AG09319 (cell line): Measurements from ENCODE around the gene COX8A.
"Not testable (repeated sequence)": the region's sequence is repeated elsewhere in the genome, so short reads cannot be mapped to it uniquely, and the experiment has no call there.

Experiments
- DNase-seq: peaks from one replicate; pipeline ENCODE4 v3.0.0-alpha.2; 2010; ENCODE audit warnings: low read depth; ENCODE audit errors: extremely low read depth
- TF ChIP-seq, protein P1 (sequence below): IDR thresholded peaks from 2 replicates; pipeline ENCODE4 v1.5.1; 2011; ENCODE audit warnings: low read depth, mild to moderate bottlenecking, inconsistent platforms, low read length, moderate library complexity

COX8A gene

DNA sequence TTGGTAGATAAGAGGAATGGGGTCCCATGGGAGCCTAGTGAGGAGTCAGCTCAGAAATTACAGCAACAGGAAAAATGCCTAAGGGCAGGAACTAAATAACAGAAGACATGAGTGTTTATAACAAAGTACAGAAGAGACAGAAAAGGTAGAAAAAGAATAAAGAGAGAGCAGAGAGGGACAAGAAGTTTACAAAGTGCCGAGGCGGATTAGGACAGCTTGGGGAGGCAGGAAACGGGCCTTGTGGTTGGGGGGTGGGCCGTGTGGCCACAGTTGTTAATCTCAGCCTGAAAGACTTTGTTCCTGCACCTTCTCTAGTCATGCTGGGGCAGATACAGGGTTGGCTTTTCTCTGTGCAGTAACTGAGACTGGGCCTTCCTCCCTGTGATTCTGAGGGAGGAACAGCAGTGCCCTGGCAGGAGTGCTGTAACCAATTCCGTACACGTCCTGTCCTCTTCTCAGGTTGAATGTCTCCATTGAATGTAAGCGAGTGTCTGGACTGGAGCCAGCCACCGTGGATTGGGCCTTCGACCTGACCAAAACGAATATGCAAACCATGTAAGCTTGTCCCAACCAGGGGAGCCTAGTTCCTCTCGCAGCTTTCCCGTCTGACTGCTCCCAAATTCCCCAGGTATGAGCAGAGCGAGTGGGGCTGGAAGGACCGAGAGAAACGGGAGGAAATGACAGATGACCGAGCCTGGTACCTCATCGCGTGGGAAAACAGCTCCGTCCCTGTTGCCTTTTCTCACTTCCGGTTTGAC lies 22.5 kb upstream of the COX8A start:
- TF ChIP-seq, protein P1, sequence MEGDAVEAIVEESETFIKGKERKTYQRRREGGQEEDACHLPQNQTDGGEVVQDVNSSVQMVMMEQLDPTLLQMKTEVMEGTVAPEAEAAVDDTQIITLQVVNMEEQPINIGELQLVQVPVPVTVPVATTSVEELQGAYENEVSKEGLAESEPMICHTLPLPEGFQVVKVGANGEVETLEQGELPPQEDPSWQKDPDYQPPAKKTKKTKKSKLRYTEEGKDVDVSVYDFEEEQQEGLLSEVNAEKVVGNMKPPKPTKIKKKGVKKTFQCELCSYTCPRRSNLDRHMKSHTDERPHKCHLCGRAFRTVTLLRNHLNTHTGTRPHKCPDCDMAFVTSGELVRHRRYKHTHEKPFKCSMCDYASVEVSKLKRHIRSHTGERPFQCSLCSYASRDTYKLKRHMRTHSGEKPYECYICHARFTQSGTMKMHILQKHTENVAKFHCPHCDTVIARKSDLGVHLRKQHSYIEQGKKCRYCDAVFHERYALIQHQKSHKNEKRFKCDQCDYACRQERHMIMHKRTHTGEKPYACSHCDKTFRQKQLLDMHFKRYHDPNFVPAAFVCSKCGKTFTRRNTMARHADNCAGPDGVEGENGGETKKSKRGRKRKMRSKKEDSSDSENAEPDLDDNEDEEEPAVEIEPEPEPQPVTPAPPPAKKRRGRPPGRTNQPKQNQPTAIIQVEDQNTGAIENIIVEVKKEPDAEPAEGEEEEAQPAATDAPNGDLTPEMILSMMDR: no peak
- DNase-seq: no peak

- TF ChIP-seq, protein P1: no peak
- no peak for DNase-seq
These were observed 21.9 kb upstream of the COX8A start for GRCh38 chr11:63952570-63952969.

DNA sequence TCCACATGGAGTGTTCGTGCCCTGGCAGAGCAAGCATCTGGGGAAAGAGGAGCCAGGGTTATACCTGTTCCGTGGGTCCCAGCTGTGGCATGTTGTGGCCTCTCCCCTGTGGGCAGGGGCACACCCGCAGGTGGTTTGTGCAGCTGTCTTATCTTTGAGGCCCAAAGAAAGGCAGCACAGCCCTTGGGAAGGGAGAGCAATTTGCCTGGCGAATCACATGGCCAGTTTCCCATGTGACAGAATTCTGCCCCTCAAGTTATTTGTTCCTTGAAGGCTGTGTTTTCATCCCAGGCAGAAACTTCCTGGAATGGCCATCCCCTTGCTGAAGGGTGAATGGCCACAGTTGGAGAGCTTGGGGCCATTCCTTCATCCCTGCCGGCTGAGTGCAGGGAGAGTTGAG lies 16.4 kb upstream of the COX8A start:
- TF ChIP-seq, protein P1: no peak
- no peak for DNase-seq

GRCh38 chr11:63961608-63962412 lies 12.6 kb upstream of the COX8A start:
- DNase-seq: no peak
- TF ChIP-seq, protein P1: no peak

DNA sequence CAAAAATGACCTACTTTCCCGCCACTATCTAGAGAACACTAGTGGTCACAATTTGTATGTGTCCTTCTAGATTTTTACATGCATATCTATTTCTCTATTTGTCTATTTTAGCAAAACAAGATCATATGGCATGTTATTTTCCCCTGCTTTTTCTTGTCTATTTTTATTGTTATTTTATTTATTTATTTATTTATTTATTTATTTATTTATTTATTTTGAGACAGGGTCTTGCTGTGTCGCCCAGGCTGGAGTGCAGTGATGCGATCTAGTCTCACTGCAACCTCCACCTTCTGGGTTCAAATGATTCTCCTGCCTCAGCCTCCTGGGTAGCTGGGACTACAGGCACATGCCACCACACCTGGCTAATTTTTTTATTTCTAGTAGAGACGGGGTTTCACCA lies 10.5 kb upstream of the COX8A start:
- not testable (repeated sequence) for DNase-seq

GRCh38 chr11:63966444-63966843 lies 8.0 kb upstream of the COX8A start:
- TF ChIP-seq, protein P1: no peak

DNA sequence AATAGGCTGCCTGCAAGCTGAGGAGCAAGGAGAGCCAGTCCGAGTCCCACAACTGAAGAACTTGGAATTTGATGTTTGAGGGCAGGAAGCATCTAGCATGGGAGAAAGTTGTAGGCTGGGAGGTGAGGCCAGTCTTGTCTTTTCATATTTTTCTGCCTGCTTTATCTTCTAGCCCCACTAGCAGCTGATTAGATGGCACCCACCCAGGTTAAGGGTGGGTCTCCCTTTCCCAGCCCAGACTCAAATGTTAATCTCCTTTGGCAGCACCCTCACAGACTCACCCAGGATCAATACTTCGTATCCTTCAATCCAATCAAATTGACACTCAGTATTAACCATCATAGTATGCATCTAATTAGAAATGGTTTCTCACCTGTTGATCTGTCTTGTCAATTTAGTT lies 5.0 kb upstream of the COX8A start:
- TF ChIP-seq, protein P1: no peak
- no peak for DNase-seq

More at GRCh38 chr11:63966444-63966843, 8.0 kb upstream of the COX8A start:
- DNase-seq: no peak
